ENCODE measurements around the gene STAT2. TPM values are rescaled to one million over a fixed set of nuclear protein-coding genes. Genes with fewer than 3 reads are reported as not detected.
A peak's percentile ranks its signal among the peaks of the same experiment; 100 is the strongest.

Gene STAT2
- total and polyA plus RNA-seq, 9 of the 15 experiments (the other 6 are each of a cell fraction or from before 2014, with no cell fraction given) = 15.5 to 46.9 (median 40.1) TPM

GRCh38 chr12:56299853-56300643 lies 59.9 kb downstream of the STAT2 start, which contains the start of gene CS (continued):
- TF ChIP-seq SRF (CRISPR knock-in tag; IDR thresholded peaks at IDR 0.05) (peak in 1 of 2 experiments; percentile 84; a peak in 2 of 4 replicates), POLR2B (IDR thresholded peaks at IDR 0.05; ENCODE audit: low read depth, partially characterized antibody) (peak; percentile 81), GABPA (tag; conservative IDR thresholded peaks at IDR 0.05; ENCODE audit: low read depth) (peak; percentile 84), LCOR (CRISPR knock-in tag; IDR thresholded peaks at IDR 0.05) (peak; percentile 71; the same call in 1 of the 2 replicates), ZNF197 (CRISPR knock-in tag; IDR thresholded peaks at IDR 0.05; ENCODE audit: low read depth) (no peak; the same call in 1 of the 2 replicates), SMAD4 (CRISPR knock-in tag; conservative IDR thresholded peaks at IDR 0.05) (peak; percentile 87), FOXP1 (CRISPR knock-in tag; IDR thresholded peaks at IDR 0.05) (peak; percentile 88; the same call in 1 of the 2 replicates), RBM25 (IDR thresholded peaks at IDR 0.05; ENCODE audit: low read depth, low read length, severe bottlenecking) (no peak), ZNF584 (CRISPR knock-in tag; IDR thresholded peaks at IDR 0.05; ENCODE audit: low read depth) (no peak), NFIX (CRISPR knock-in tag; IDR thresholded peaks at IDR 0.05; ENCODE audit: low read depth) (peak; percentile 76), XRCC5 (IDR thresholded peaks at IDR 0.05; ENCODE audit: low read depth, low read length) (peak; percentile 44; the same call in 1 of the 2 replicates), MLLT1 (IDR thresholded peaks at IDR 0.05) (peak in 1 of 2 experiments; percentile 85; a peak in 2 of 4 replicates), HMBOX1 (IDR thresholded peaks at IDR 0.05) (peak; percentile 53; the same call in 1 of the 2 replicates), CBFB (CRISPR knock-in tag; IDR thresholded peaks at IDR 0.05) (peak; percentile 89; the same call in 1 of the 2 replicates), ZNF780A (CRISPR knock-in tag; IDR thresholded peaks at IDR 0.05) (no peak), LEF1 (IDR thresholded peaks at IDR 0.05) (peak; percentile 20; the same call in 1 of the 2 replicates), SAFB (IDR thresholded peaks at IDR 0.05; ENCODE audit: borderline replicate concordance, low read depth, low read length) (0 out of 2 replicates have a peak, but pooled peaks have one; percentile 45), YY1 (IDR thresholded peaks at IDR 0.05; ENCODE audit: borderline replicate concordance in 1 of 3, control insufficient read depth in 1 of 3, extremely low read depth in 1 of 3, insufficient read depth in 3 of 3, insufficient read length in 1 of 3, insufficient replicate concordance in 2 of 3, low read depth in 1 of 3, low read length in 2 of 3) (peak in 2 of 3 experiments; percentile 11 to 41), E2F5 (CRISPR knock-in tag; IDR thresholded peaks at IDR 0.05) (peak; percentile 52; the same call in 1 of the 2 replicates), JUND (IDR thresholded peaks at IDR 0.05; ENCODE audit: borderline replicate concordance, low read depth, low read length) (peak; percentile 41; the same call in 1 of the 2 replicates), JUND (tag; IDR thresholded peaks at IDR 0.05; ENCODE audit: borderline replicate concordance, low read depth, low read length) (no peak; the same call in 2 of the 3 replicates), CCNT2 (IDR thresholded peaks at IDR 0.05; ENCODE audit: borderline replicate concordance, extremely low read depth, insufficient read length, low read depth, low read length) (peak; percentile 57), ZEB2 (IDR thresholded peaks at IDR 0.05) (0 out of 2 replicates have a peak, but pooled peaks have one; percentile 15), ZNF384 (IDR thresholded peaks at IDR 0.05; ENCODE audit: low read depth, low read length) (0 out of 2 replicates have a peak, but pooled peaks have one; percentile 16)

Measured in K562 (cell line).